HCT116 (cell line): ENCODE measurements around the gene RIPK3.

Experiments used
- CTCF ChIP-seq, 3 experiments: fragments of 200-600 bp in 1 of 3; sonication (generic) in 1 of 3; IDR thresholded peaks in 2 of 3; conservative IDR thresholded peaks in 1 of 3; 2 replicates each; pipeline ENCODE4 v1.5.1; 2012 to 2017; ENCODE audit warnings: low read depth in 2 of 3, low read length in 2 of 3, antibody characterized with exemption in 1 of 3, borderline replicate concordance in 1 of 3, control low read depth in 1 of 3, mild to moderate bottlenecking in 1 of 3, mixed read lengths in 1 of 3, mixed run types in 1 of 3, moderate library complexity in 1 of 3; ENCODE audit not compliant: insufficient read depth in 1 of 3
- EGR1 ChIP-seq: IDR thresholded peaks from 2 replicates; pipeline ENCODE4 v1.6.1; 2012; ENCODE audit warnings: low read depth
- ELF1 ChIP-seq: IDR thresholded peaks from 2 replicates; pipeline ENCODE4 v1.6.1; 2012; ENCODE audit warnings: low read depth, borderline replicate concordance
- EZH2 ChIP-seq: fragments of 200-600 bp; sonication (generic); IDR thresholded peaks from 2 replicates; pipeline ENCODE4 v1.6.1; 2017; ENCODE audit warnings: antibody characterized with exemption, mixed run types
- FOSL1 ChIP-seq: IDR thresholded peaks from 2 replicates; pipeline ENCODE4 v1.6.1; 2012; ENCODE audit warnings: low read depth
- POLR2A ChIP-seq: IDR thresholded peaks from 2 replicates; pipeline ENCODE4 v1.7.0; 2011; ENCODE audit warnings: borderline replicate concordance; ENCODE audit not compliant: insufficient read depth, insufficient read length; ENCODE audit errors: extremely low read depth
- POLR2AphosphoS5 ChIP-seq: IDR thresholded peaks from 2 replicates; pipeline ENCODE4 v1.6.1; 2011; ENCODE audit warnings: mild to moderate bottlenecking, low read depth, low read length, moderate library complexity
- REST ChIP-seq: IDR thresholded peaks from 2 replicates; pipeline ENCODE4 v1.6.1; 2012; ENCODE audit warnings: low read depth
- SIN3A ChIP-seq: IDR thresholded peaks from 2 replicates; pipeline ENCODE4 v1.6.1; 2012; ENCODE audit warnings: low read depth
- SP1 ChIP-seq: IDR thresholded peaks from 2 replicates; pipeline ENCODE4 v1.6.1; 2012; ENCODE audit warnings: low read depth
- SRF ChIP-seq: IDR thresholded peaks from 2 replicates; pipeline ENCODE4 v1.6.1; 2012; ENCODE audit warnings: low read depth
- TCF7L2 ChIP-seq: IDR thresholded peaks from 2 replicates; pipeline ENCODE4 v1.7.0; 2011; ENCODE audit warnings: borderline replicate concordance, inconsistent platforms; ENCODE audit not compliant: insufficient read depth, insufficient read length; ENCODE audit errors: extremely low read depth
- ZFX ChIP-seq: fragments of 450-650 bp; IDR thresholded peaks from 2 replicates; pipeline ENCODE4 v1.6.1; 2017

GRCh38 chr14:24338843-24339242 is 948 bp downstream of the RIPK3 start:
- TF ChIP-seq EZH2 (no peak), POLR2A (no peak), CTCF (IDR thresholded peaks at IDR 0.05 in 2 of 3, conservative IDR thresholded peaks at IDR 0.05 in 1 of 3; ENCODE audit: borderline replicate concordance in 1 of 3, insufficient read depth in 1 of 3, low read depth in 2 of 3, low read length in 2 of 3) (no peak), SRF (no peak), TCF7L2 (no peak), ELF1 (no peak), ZFX (no peak), FOSL1 (no peak), SIN3A (no peak), EGR1 (no peak), SP1 (no peak), POLR2AphosphoS5 (no peak), REST (no peak)
